HepG2 (cell line): ENCODE measurements around the gene DDX20. TPM values are rescaled to one million over a fixed set of nuclear protein-coding genes. Genes with fewer than 3 reads are reported as not detected.
A peak's percentile ranks its signal among the peaks of the same experiment; 100 is the strongest.

ENCODE experiments used
- CEBPG ChIP-seq: IDR thresholded peaks from 2 replicates; pipeline ENCODE4 v1.6.1; 2016
- DR1 ChIP-seq: sonication (generic); formaldehyde crosslinking; IDR thresholded peaks from 2 replicates; pipeline ENCODE4 v1.8.0; 2021; ENCODE audit warnings: mild to moderate bottlenecking, missing genetic modification reagents, inconsistent platforms
- FOXK1 ChIP-seq: sonication (generic); formaldehyde crosslinking; IDR thresholded peaks from 2 replicates; pipeline ENCODE4 v1.4.0; 2020; ENCODE audit warnings: low read depth, missing genetic modification reagents, borderline replicate concordance
- HNRNPUL1 ChIP-seq: fragments of 200-400 bp; formaldehyde crosslinking; IDR thresholded peaks from 2 replicates; pipeline ENCODE4 v1.6.1; 2017; ENCODE audit warnings: low read depth, mild to moderate bottlenecking, low read length, moderate library complexity
- SAP130 ChIP-seq: IDR thresholded peaks from 2 replicates; pipeline ENCODE4 v1.6.1; 2016; ENCODE audit warnings: low read depth
- TBL1XR1 ChIP-seq: fragments of 150-350 bp; IDR thresholded peaks from 2 replicates; pipeline ENCODE4 v1.6.1; 2014; ENCODE audit warnings: borderline replicate concordance, low read length; ENCODE audit not compliant: partially characterized antibody
- XBP1 ChIP-seq: sonication (generic); formaldehyde crosslinking; IDR thresholded peaks from 2 replicates; pipeline ENCODE4 v1.5.0; 2020; ENCODE audit warnings: missing genetic modification reagents
- ZFX ChIP-seq: sonication (generic); formaldehyde crosslinking; IDR thresholded peaks from 2 replicates; pipeline ENCODE4 v1.4.0; 2020; ENCODE audit warnings: mild to moderate bottlenecking, low read depth, missing genetic modification reagents, moderate library complexity
- ZIK1 ChIP-seq: sonication (generic); formaldehyde crosslinking; IDR thresholded peaks from 2 replicates; pipeline ENCODE4 v1.5.0; 2020; ENCODE audit warnings: mild to moderate bottlenecking, low read depth, missing genetic modification reagents, borderline replicate concordance
- ZMYM2 ChIP-seq: sonication (generic); formaldehyde crosslinking; IDR thresholded peaks from 2 replicates; pipeline ENCODE4 v1.8.0; 2022; ENCODE audit warnings: mild to moderate bottlenecking, missing genetic modification reagents
- ZNF329 ChIP-seq: sonication (generic); formaldehyde crosslinking; IDR thresholded peaks from 2 replicates; pipeline ENCODE4 v1.9.0; 2021; ENCODE audit warnings: low read depth, mild to moderate bottlenecking, missing genetic modification reagents
- ZNF441 ChIP-seq: sonication (generic); formaldehyde crosslinking; IDR thresholded peaks from 2 replicates; pipeline ENCODE4 v1.7.0; 2021; ENCODE audit warnings: missing genetic modification reagents, borderline replicate concordance
- polyA plus RNA-seq, 8 experiments: library from polyadenylated mRNA; depleted of rRNA in 3 of 8; stranded (reverse) in 7 of 8; unstranded in 1 of 8; fragments of >200 nt; fragmentation: Illumina TruSeq in 4 of 8; extraction: Trizol in 4 of 8; gene quantifications; 2 replicates each; pipeline versions ENCODE4 v1.2.1 to v1.2.3, GENCODE V29; 2011 to 2016; ENCODE audit warnings: low read depth in 4 of 8, missing spikeins in 1 of 8, mixed read lengths in 1 of 8; ENCODE audit not compliant: insufficient read depth in 1 of 8
- total RNA-seq, 5 experiments: library from RNA; depleted of rRNA; stranded (reverse); fragments of >200 nt; fragmentation: Illumina TruSeq; extraction: Trizol; gene quantifications; 2 replicates each; pipeline ENCODE4 v1.2.3, GENCODE V29; 2016; ENCODE audit warnings: low read depth in 1 of 5
- TF ChIP-seq, protein P1 (sequence below): sonication (generic); formaldehyde crosslinking; IDR thresholded peaks from 2 replicates; pipeline ENCODE4 v1.8.0; 2022; ENCODE audit warnings: missing genetic modification reagents, low read depth, mild to moderate bottlenecking, borderline replicate concordance
- TF ChIP-seq, protein P2 (sequence below): sonication (generic); formaldehyde crosslinking; conservative IDR thresholded peaks from 2 replicates; pipeline ENCODE4 v1.4.0; 2020; ENCODE audit warnings: missing genetic modification reagents
- TF ChIP-seq, protein P3 (sequence below): sonication (generic); formaldehyde crosslinking; IDR thresholded peaks from 2 replicates; pipeline ENCODE4 v1.5.0; 2020; ENCODE audit warnings: missing genetic modification reagents
- TF ChIP-seq, protein P4 (sequence below), 2 experiments: fragments of 450-650 bp in 1 of 2; sonication (generic) in 1 of 2; formaldehyde crosslinking in 1 of 2; IDR thresholded peaks; 2 replicates each; pipeline versions ENCODE4 v1.6.1 to v1.8.0; 2016 to 2022; ENCODE audit warnings: antibody characterized with exemption in 1 of 2, mild to moderate bottlenecking in 1 of 2, missing genetic modification reagents in 1 of 2

Gene DDX20
- total and polyA plus RNA-seq, 2 of the 13 experiments (the other 11 are each of a cell fraction or from before 2014, with no cell fraction given): 4.0 to 14.3 TPM

DNA sequence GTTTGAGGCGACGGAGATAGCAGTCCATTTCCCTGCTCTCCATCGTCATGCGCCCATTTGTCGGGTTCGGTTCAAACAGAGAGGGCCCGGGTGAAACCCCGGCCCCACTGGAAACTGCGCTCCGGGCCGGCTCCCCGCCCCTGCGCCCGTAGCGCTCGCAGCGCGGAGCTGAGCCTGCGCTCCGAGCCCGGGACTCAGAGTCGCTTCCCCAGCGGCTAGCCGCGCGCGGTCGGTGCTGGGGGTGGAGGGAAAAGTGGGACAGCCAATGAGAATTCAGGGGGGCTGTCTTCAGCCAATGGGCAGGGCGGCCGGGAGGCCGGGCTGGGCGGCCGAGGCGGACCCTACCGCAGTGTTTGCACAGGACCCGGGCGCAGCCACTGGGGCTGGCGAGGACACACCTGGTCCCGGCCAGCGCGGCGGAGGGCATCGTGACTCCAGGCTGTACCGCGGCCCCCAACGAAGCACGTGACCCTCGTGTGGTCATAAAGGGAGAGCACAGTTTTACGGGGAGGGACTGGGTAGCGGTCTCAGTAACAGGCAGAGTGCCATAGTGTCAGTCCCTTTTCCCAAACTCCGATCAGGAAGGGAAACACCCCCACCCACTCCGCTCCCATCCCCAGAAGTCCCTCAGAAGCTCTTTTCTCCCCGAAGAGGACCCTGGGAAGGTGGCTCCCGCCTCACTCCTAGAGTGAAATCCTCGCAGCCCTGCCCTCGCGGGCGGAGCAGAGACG, 16.3 kb upstream of the DDX20 start, which contains the start of gene INKA2 (continued):
- no peak for TF ChIP-seq TBL1XR1
- TF ChIP-seq, protein P1, sequence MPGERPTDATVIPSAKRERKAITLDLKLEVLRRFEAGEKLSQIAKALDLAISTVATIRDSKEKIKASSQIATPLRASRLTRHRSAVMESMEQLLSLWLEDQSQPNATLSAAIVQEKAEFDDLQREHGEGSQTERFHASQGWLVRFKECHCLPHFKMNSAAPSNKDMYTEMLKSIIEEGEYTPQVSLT (CRISPR knock-in tag): no peak
- peak; percentile 46 for TF ChIP-seq ZFX
- no peak for TF ChIP-seq FOXK1 (CRISPR knock-in tag)
- TF ChIP-seq, protein P2, sequence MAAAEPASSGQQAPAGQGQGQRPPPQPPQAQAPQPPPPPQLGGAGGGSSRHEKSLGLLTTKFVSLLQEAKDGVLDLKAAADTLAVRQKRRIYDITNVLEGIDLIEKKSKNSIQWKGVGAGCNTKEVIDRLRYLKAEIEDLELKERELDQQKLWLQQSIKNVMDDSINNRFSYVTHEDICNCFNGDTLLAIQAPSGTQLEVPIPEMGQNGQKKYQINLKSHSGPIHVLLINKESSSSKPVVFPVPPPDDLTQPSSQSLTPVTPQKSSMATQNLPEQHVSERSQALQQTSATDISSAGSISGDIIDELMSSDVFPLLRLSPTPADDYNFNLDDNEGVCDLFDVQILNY (CRISPR knock-in tag): 0 out of 2 replicates have a peak, but pooled peaks have one; percentile 41
- TF ChIP-seq SAP130 (CRISPR knock-in tag): peak; percentile 78
- no peak for TF ChIP-seq XBP1 (CRISPR knock-in tag)
- peak; percentile 93 for TF ChIP-seq ZNF441 (CRISPR knock-in tag)
- TF ChIP-seq, protein P3, sequence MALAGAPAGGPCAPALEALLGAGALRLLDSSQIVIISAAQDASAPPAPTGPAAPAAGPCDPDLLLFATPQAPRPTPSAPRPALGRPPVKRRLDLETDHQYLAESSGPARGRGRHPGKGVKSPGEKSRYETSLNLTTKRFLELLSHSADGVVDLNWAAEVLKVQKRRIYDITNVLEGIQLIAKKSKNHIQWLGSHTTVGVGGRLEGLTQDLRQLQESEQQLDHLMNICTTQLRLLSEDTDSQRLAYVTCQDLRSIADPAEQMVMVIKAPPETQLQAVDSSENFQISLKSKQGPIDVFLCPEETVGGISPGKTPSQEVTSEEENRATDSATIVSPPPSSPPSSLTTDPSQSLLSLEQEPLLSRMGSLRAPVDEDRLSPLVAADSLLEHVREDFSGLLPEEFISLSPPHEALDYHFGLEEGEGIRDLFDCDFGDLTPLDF (CRISPR knock-in tag): peak; percentile 83
- TF ChIP-seq HNRNPUL1: 0 out of 2 replicates have a peak, but pooled peaks have one; percentile 29
- peak; percentile 30; the same call in 1 of the 2 replicates for TF ChIP-seq CEBPG (CRISPR knock-in tag)
- TF ChIP-seq, protein P4, sequence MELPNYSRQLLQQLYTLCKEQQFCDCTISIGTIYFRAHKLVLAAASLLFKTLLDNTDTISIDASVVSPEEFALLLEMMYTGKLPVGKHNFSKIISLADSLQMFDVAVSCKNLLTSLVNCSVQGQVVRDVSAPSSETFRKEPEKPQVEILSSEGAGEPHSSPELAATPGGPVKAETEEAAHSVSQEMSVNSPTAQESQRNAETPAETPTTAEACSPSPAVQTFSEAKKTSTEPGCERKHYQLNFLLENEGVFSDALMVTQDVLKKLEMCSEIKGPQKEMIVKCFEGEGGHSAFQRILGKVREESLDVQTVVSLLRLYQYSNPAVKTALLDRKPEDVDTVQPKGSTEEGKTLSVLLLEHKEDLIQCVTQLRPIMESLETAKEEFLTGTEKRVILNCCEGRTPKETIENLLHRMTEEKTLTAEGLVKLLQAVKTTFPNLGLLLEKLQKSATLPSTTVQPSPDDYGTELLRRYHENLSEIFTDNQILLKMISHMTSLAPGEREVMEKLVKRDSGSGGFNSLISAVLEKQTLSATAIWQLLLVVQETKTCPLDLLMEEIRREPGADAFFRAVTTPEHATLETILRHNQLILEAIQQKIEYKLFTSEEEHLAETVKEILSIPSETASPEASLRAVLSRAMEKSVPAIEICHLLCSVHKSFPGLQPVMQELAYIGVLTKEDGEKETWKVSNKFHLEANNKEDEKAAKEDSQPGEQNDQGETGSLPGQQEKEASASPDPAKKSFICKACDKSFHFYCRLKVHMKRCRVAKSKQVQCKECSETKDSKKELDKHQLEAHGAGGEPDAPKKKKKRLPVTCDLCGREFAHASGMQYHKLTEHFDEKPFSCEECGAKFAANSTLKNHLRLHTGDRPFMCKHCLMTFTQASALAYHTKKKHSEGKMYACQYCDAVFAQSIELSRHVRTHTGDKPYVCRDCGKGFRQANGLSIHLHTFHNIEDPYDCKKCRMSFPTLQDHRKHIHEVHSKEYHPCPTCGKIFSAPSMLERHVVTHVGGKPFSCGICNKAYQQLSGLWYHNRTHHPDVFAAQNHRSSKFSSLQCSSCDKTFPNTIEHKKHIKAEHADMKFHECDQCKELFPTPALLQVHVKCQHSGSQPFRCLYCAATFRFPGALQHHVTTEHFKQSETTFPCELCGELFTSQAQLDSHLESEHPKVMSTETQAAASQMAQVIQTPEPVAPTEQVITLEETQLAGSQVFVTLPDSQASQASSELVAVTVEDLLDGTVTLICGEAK (IDR thresholded peaks at IDR 0.05): no peak
- TF ChIP-seq, protein P4 (CRISPR knock-in tag; IDR thresholded peaks at IDR 0.05): peak; percentile 69; the same call in 1 of the 2 replicates
- TF ChIP-seq DR1 (CRISPR knock-in tag): peak; percentile 54
- peak; percentile 57; the same call in 1 of the 2 replicates for TF ChIP-seq ZIK1 (CRISPR knock-in tag)
- TF ChIP-seq ZNF329 (CRISPR knock-in tag): no peak
- peak; percentile 46; the same call in 1 of the 2 replicates for TF ChIP-seq ZMYM2 (CRISPR knock-in tag)
